ENCODE measurements around the gene SLC1A3. TPM values are rescaled to one million over a fixed set of nuclear protein-coding genes. Genes with fewer than 3 reads are reported as not detected.

The SLC1A3 gene
- total RNA-seq, 4 donors from 2014 or later: 95.6 to 479 (median 173) TPM

DNA sequence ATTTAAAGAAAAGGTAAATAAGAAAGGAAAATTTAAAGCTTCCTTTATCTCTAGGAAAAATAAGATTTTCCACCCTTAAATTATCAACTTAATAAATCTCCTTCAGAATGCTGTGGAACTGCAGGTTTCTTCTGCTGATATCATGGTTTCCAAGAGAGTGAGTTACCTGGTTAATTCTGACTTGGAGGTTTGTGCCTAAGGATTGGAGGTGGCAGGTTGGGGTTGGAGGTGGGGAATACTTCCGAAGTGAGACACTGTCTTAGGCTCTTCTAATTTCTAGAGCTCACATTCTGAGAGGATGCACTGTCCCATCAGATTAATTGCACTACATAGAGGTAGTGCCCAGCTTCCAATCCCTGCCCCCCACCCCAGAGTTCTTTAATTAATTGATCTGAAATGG lies 31.1 kb downstream of the SLC1A3 start:
- TF ChIP-seq CTCF (IDR thresholded peaks at IDR 0.05; ENCODE audit: low read depth): no peak

DNA sequence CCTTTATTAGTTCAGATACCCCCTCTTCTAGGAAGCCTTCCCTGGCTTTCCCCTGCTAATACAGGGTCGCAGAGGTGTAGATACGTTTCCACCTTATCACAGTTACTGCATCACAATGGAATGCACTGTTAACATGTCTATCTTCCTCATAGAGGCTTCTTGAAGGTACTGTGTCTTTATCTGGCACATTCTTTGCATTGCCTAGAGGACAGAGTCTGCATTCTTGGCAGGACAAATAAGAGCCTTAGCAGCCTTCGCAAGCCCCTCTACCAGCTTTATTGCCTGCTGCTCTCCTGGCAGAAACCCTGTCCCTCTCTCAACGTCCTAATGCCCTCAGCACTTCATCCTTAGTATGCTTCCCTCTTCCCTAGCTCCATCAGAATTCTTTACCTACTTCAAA lies 31.6 kb downstream of the SLC1A3 start:
- TF ChIP-seq CTCF (IDR thresholded peaks at IDR 0.05; ENCODE audit: low read depth): no peak

DNA sequence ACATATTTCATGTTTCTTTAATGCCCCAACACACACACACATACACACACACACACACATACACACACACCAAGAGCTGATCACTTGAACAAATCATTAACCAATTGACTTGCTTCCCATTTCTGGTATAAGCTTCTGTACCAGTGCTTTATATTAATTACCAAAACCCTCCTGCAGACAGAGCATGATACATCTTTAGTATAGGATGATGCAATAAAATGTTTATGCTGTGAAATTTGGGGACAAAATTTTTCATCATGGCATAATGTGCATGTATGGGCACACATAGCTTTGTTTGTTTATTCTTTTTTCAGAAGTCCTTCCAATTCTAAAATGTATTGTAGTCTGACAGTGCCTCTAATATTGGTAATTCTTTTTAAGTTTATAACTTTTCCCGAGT lies 34.5 kb downstream of the SLC1A3 start:
- TF ChIP-seq CTCF (IDR thresholded peaks at IDR 0.05; ENCODE audit: low read depth): no peak

GRCh38 chr5:36641431-36641830 lies 35.0 kb downstream of the SLC1A3 start:
- no peak for TF ChIP-seq CTCF (IDR thresholded peaks at IDR 0.05; ENCODE audit: low read depth)

GRCh38 chr5:36642089-36642488 lies 35.7 kb downstream of the SLC1A3 start:
- TF ChIP-seq CTCF (IDR thresholded peaks at IDR 0.05; ENCODE audit: low read depth): no peak

GRCh38 chr5:36643162-36643561 lies 36.8 kb downstream of the SLC1A3 start:
- no peak for TF ChIP-seq CTCF (IDR thresholded peaks at IDR 0.05; ENCODE audit: low read depth)

- no peak for TF ChIP-seq CTCF (IDR thresholded peaks at IDR 0.05; ENCODE audit: low read depth)
Observed at GRCh38 chr5:36644727-36645126, 38.3 kb downstream of the SLC1A3 start.
